ENCODE data around the gene AMER1.

Gene AMER1

GRCh38 chrX:64204701-64205440 is 637 bp downstream of the AMER1 start:
- TF ChIP-seq CTCF (IDR thresholded peaks at IDR 0.05; ENCODE audit: insufficient read depth, low read depth, low read length, missing control alignments): no peak

GRCh38 chrX:64204252-64204651 is 1.3 kb downstream of the AMER1 start:
- no peak for DNase-seq (ENCODE audit: low read depth)
- peak overlapping the region; percentile 58 for H3K4me3 ChIP-seq (ENCODE audit: low read length)
- TF ChIP-seq CTCF (IDR thresholded peaks at IDR 0.05; ENCODE audit: insufficient read depth, low read depth, low read length, missing control alignments): no peak

More at GRCh38 chrX:64204701-64205440, 637 bp downstream of the AMER1 start:
- peak; percentile 26 for DNase-seq (ENCODE audit: low read depth)
- peak overlapping the region; percentile 58 for H3K4me3 ChIP-seq (ENCODE audit: low read length)

GRCh38 chrX:64202808-64203325 is 2.6 kb downstream of the AMER1 start:
- DNase-seq (ENCODE audit: low read depth): no peak
- no peak for TF ChIP-seq CTCF (IDR thresholded peaks at IDR 0.05; ENCODE audit: insufficient read depth, low read depth, low read length, missing control alignments)
- no peak overlapping the region for H3K4me3 ChIP-seq (ENCODE audit: low read length)

- DNase-seq (ENCODE audit: low read depth): no peak
- H3K4me3 ChIP-seq (ENCODE audit: low read length): no peak overlapping the region
- TF ChIP-seq CTCF (IDR thresholded peaks at IDR 0.05; ENCODE audit: insufficient read depth, low read depth, low read length, missing control alignments): no peak
Observed at GRCh38 chrX:64198036-64198435, 7.5 kb downstream of the AMER1 start.

- no peak for DNase-seq (ENCODE audit: low read depth)
- TF ChIP-seq CTCF (IDR thresholded peaks at IDR 0.05; ENCODE audit: insufficient read depth, low read depth, low read length, missing control alignments): no peak
- no peak overlapping the region for H3K4me3 ChIP-seq (ENCODE audit: low read length)
Observed at GRCh38 chrX:64196606-64197005, 8.9 kb downstream of the AMER1 start.

GRCh38 chrX:64195862-64196261 is 9.6 kb downstream of the AMER1 start:
- DNase-seq (ENCODE audit: low read depth): no peak
- TF ChIP-seq CTCF (IDR thresholded peaks at IDR 0.05; ENCODE audit: insufficient read depth, low read depth, low read length, missing control alignments): no peak
- no peak overlapping the region for H3K4me3 ChIP-seq (ENCODE audit: low read length)

- no peak overlapping the region for H3K4me3 ChIP-seq (ENCODE audit: low read length)
- TF ChIP-seq CTCF (IDR thresholded peaks at IDR 0.05; ENCODE audit: insufficient read depth, low read depth, low read length, missing control alignments): no peak
- no peak for DNase-seq (ENCODE audit: low read depth)
Observed at GRCh38 chrX:64192673-64193072, 12.8 kb downstream of the AMER1 start.

Measured in epithelial cell of esophagus (primary cell).